Activated CD4-positive, alpha-beta T cell treated with anti-CD3 and anti-CD28 coated beads, Interleukin-2, amount 50 U/mL, for 24 hours (primary cell): ENCODE data around the gene DBF4B.

ENCODE experiments used
- DNase-seq, 2 donors: peaks; one replicate each; pipeline ENCODE4 v3.0.0-alpha.2; 2020; ENCODE audit warnings: low read depth in 1 of 2, low spot score in 1 of 2

The DBF4B gene

GRCh38 chr17:44796731-44797130, 88.3 kb downstream of the DBF4B start:
- no peak for DNase-seq

- DNase-seq = no peak
These were observed 89.3 kb downstream of the DBF4B start for GRCh38 chr17:44797802-44798201.

GRCh38 chr17:44798356-44798755, 89.9 kb downstream of the DBF4B start:
- no peak for DNase-seq
